CD14-positive monocyte (primary cell): ENCODE data around the gene BRSK2. TPM values are rescaled to one million over a fixed set of nuclear protein-coding genes. Genes with fewer than 3 reads are reported as not detected.

ENCODE experiments used
- DNase-seq, 3 donors: peaks; one replicate each; pipeline ENCODE4 v3.0.0-alpha.2; 2011 to 2022
- H2AFZ ChIP-seq: 2 replicates; pipeline ENCODE4 v1.6.0; 2012; ENCODE audit warnings: mild to moderate bottlenecking, low read depth, low read length, inconsistent platforms; ENCODE audit not compliant: insufficient read depth, poor library complexity, severe bottlenecking
- H3K27ac ChIP-seq, 2 donors: 1 replicate in 1 of 2; 2 replicates in 1 of 2; pipeline ENCODE4 v1.5.1; 2012 to 2013; ENCODE audit warnings: low read length in 2 of 2, control low read depth in 1 of 2, inconsistent platforms in 1 of 2, low read depth in 1 of 2, mild to moderate bottlenecking in 1 of 2
- H3K27me3 ChIP-seq, 2 donors: one replicate each; pipeline versions ENCODE4 v1.6.0 to v1.6.1; 2011 to 2013; ENCODE audit warnings: low read length in 2 of 2; ENCODE audit not compliant: control insufficient read depth in 2 of 2, insufficient read depth in 2 of 2
- H3K36me3 ChIP-seq, 2 donors: replicated peaks in 1 of 2; 1 replicate in 1 of 2; 2 replicates in 1 of 2; pipeline versions ENCODE4 v1.5.1 to v1.6.1; 2012 to 2013; ENCODE audit warnings: low read length in 2 of 2, control low read depth in 1 of 2, inconsistent platforms in 1 of 2, mild to moderate bottlenecking in 1 of 2; ENCODE audit not compliant: insufficient read depth in 2 of 2, control insufficient read depth in 1 of 2
- H3K4me1 ChIP-seq, 2 donors: 1 replicate in 1 of 2; 2 replicates in 1 of 2; pipeline versions ENCODE4 v1.5.1 to v1.6.1; 2012 to 2013; ENCODE audit warnings: low read length in 2 of 2, control low read depth in 1 of 2, inconsistent platforms in 1 of 2, mild to moderate bottlenecking in 1 of 2, moderate library complexity in 1 of 2; ENCODE audit not compliant: insufficient read depth in 2 of 2, control insufficient read depth in 1 of 2
- H3K4me2 ChIP-seq: replicated peaks from 2 replicates; pipeline ENCODE3; 2012; ENCODE audit warnings: low read length, moderate library complexity, mild to moderate bottlenecking; ENCODE audit not compliant: poor library complexity, severe bottlenecking; ENCODE audit errors: extremely low read depth
- H3K4me3 ChIP-seq, 3 experiments: fragments of 200-600 bp in 1 of 3; sonication (generic) in 1 of 3; replicated peaks in 1 of 3; 1 replicate in 2 of 3; 2 replicates in 1 of 3; pipeline ENCODE4 v1.5.1; 2011 to 2013; ENCODE audit warnings: low read length in 3 of 3, mild to moderate bottlenecking in 3 of 3, control low read depth in 2 of 3, low read depth in 2 of 3, inconsistent platforms in 1 of 3, moderate library complexity in 1 of 3
- H3K79me2 ChIP-seq: 2 replicates; pipeline ENCODE4 v1.6.0; 2012; ENCODE audit warnings: mild to moderate bottlenecking, control low read depth, inconsistent platforms, low read length, moderate library complexity; ENCODE audit not compliant: insufficient read depth
- H3K9ac ChIP-seq: 2 replicates; pipeline ENCODE4 v1.6.0; 2017; ENCODE audit warnings: low read length, mild to moderate bottlenecking; ENCODE audit not compliant: insufficient read depth, poor library complexity, severe bottlenecking
- H3K9me3 ChIP-seq, 2 donors: replicated peaks in 1 of 2; 1 replicate in 1 of 2; 2 replicates in 1 of 2; pipeline versions ENCODE4 v1.5.1 to v1.6.1; 2012 to 2013; ENCODE audit warnings: low read length in 2 of 2, control low read depth in 1 of 2; ENCODE audit not compliant: control insufficient read depth in 1 of 2, insufficient read depth in 1 of 2
- H4K20me1 ChIP-seq: 2 replicates; pipeline ENCODE4 v1.6.0; 2012; ENCODE audit warnings: mild to moderate bottlenecking, low read length, control low read depth, moderate library complexity; ENCODE audit not compliant: insufficient read depth
- H3K27ac Mint-ChIP-seq, 7 donors: one replicate each; pipeline ENCODE4 v1.8.0; 2020; ENCODE audit warnings: mild to moderate bottlenecking in 7 of 7, mixed read lengths in 7 of 7, moderate library complexity in 6 of 7, inconsistent platforms in 2 of 7
- H3K27me3 Mint-ChIP-seq, 3 donors: one replicate each; pipeline ENCODE4 v1.8.0; 2021 to 2022; ENCODE audit warnings: low read depth in 3 of 3, mild to moderate bottlenecking in 3 of 3, mixed read lengths in 3 of 3, moderate library complexity in 3 of 3, inconsistent platforms in 1 of 3
- H3K36me3 Mint-ChIP-seq, 2 donors: one replicate each; pipeline ENCODE4 v1.8.0; 2020; ENCODE audit warnings: mixed read lengths in 2 of 2, inconsistent platforms in 1 of 2, mild to moderate bottlenecking in 1 of 2
- H3K4me1 Mint-ChIP-seq: one replicate; pipeline ENCODE4 v1.8.0; 2020; ENCODE audit warnings: mild to moderate bottlenecking, mixed read lengths
- H3K4me3 Mint-ChIP-seq, 2 donors: one replicate each; pipeline ENCODE4 v1.8.0; 2020; ENCODE audit warnings: mild to moderate bottlenecking in 2 of 2, mixed read lengths in 2 of 2, moderate library complexity in 1 of 2
- H3K9me3 Mint-ChIP-seq, 7 donors: one replicate each; pipeline ENCODE4 v1.8.0; 2020 to 2022; ENCODE audit warnings: mixed read lengths in 7 of 7, mild to moderate bottlenecking in 6 of 7, moderate library complexity in 6 of 7, inconsistent platforms in 2 of 7
- whole genome bisulfite sequencing: methylation state at CpG from one replicate; pipeline ENCODE4 v1.1.5; 2013; ENCODE audit warnings: missing lambda C conversion rate; ENCODE audit not compliant: insufficient coverage; 5-methylcytosine and 5-hydroxymethylcytosine counted together
- intact Hi-C, 2 donors: fragments of 100-400 bp; cut with micrococcal nuclease; formaldehyde crosslinking; loops; one replicate each; pipeline versions ENCODE4 v1.15.0 to v1.15.1; 2023
- polyA plus RNA-seq, 3 donors: library from polyadenylated mRNA; depleted of rRNA in 1 of 3; unstranded in 2 of 3; stranded (reverse) in 1 of 3; fragments of 300-500 nt in 2 of 3; fragments of >200 nt in 1 of 3; fragmentation: Illumina TruSeq in 2 of 3; gene quantifications; 1 replicate in 2 of 3; 2 replicates in 1 of 3; pipeline ENCODE4 v1.2.3, GENCODE V29; 2012 to 2021
- TF ChIP-seq, protein P1 (sequence below): fragments of 200-600 bp; IDR thresholded peaks from one replicate; pipeline ENCODE4 v1.8.0; 2022; ENCODE audit warnings: antibody characterized with exemption, mild to moderate bottlenecking

BRSK2 gene
- polyA plus RNA-seq, 3 donors, result 0.13 TPM; not detected in 2

DNA sequence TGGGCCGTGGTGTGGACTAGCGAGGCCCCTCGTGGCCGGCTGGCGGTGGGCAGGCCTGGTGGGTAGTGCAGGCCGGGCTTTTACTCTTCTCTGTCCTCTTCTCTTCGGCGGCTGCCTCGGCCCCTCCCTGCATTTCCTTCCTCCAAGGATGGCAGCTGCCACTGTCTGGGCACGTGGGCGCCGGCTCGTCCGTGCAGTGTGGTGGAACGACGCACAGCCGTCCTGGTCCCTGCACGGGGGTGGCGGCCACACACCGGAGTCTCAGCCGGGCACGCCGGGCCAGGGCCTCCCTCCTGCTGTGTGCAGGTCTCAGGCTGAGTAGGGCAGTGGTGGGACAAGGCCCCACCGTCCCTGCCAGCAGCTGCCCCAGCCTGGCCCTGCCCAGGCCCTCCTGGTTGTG is 59.1 kb downstream of the BRSK2 start:
- Histone ChIP-seq H2AFZ (no peak overlapping the region), H3K79me2 (no peaks in the 10 kb centered on the region), H4K20me1 (no peaks in the 10 kb centered on the region), H3K4me3 (no peak overlapping the region), H3K27me3 (no peaks in the 10 kb centered on the region), H3K4me2 (no peak overlapping the region), H3K36me3 (no peaks in the 10 kb centered on the region), H3K9ac (no peak overlapping the region), H3K27ac (no peak overlapping the region), H3K9me3 (no peaks in the 10 kb centered on the region), H3K4me1 (no peaks in the 10 kb centered on the region)
- 48% methylated on average over 20 of the region's 24 CpGs for WGBS
- Mint-ChIP-seq H3K4me1 (no peaks in the 10 kb centered on the region), H3K27me3 (peaks cover 0 to 8% (median 4%) of the 10 kb centered on the region in 3 donors), H3K27ac (no peak overlapping the region), H3K9me3 (no peaks in the 10 kb centered on the region), H3K4me3 (no peak overlapping the region), H3K36me3 (no peaks in the 10 kb centered on the region)
- intact Hi-C loops, result no loop called here
- TF ChIP-seq, protein P1, sequence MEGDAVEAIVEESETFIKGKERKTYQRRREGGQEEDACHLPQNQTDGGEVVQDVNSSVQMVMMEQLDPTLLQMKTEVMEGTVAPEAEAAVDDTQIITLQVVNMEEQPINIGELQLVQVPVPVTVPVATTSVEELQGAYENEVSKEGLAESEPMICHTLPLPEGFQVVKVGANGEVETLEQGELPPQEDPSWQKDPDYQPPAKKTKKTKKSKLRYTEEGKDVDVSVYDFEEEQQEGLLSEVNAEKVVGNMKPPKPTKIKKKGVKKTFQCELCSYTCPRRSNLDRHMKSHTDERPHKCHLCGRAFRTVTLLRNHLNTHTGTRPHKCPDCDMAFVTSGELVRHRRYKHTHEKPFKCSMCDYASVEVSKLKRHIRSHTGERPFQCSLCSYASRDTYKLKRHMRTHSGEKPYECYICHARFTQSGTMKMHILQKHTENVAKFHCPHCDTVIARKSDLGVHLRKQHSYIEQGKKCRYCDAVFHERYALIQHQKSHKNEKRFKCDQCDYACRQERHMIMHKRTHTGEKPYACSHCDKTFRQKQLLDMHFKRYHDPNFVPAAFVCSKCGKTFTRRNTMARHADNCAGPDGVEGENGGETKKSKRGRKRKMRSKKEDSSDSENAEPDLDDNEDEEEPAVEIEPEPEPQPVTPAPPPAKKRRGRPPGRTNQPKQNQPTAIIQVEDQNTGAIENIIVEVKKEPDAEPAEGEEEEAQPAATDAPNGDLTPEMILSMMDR, result no peak
- no peak for DNase-seq

DNA sequence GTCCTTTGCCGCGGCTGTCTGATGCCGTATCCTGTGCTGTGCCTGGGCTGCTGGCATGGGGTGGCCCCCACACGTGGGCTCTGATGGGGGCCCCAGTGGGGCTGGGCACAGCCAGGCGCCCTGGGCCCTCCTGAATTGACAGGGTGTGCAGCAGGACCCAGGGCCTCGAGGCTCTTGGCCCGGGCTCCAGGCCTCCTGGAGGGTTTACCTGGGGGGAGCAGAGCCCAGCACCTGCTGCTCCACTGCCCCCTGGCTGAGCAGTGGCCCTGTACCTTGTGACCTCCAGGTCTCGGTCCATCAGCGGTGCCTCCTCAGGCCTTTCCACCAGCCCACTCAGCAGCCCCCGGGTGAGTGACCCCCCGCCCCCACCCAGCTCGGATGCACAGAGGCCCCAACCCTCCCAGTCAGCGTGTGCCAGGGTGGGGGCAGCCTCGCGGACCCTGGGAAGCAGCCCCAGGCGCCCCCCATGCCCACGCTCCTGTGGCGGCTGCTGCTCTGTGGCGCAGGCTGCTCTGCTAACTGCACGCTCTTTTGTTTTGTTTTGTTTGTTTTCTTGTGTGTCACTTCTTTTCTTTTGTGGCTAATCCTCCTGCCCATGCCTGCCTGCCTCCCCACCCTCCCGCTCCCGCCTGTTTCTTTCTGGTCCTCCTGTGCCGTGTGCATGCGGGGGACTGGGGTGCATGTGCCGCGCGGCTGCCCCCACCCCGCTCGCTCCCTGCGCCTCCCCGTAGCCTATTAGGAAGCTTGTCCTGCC is 59.9 kb downstream of the BRSK2 start:
- H3K4me1 Mint-ChIP-seq, result no peaks in the 10 kb centered on the region
- no peak overlapping the region for H3K27ac ChIP-seq
- no peaks in the 10 kb centered on the region for H3K4me1 ChIP-seq
- H3K27me3 ChIP-seq, result no peaks in the 10 kb centered on the region
- H3K9ac ChIP-seq, result no peak overlapping the region
- H4K20me1 ChIP-seq, result no peaks in the 10 kb centered on the region
- H3K9me3 ChIP-seq, result no peaks in the 10 kb centered on the region
- no peak overlapping the region for H2AFZ ChIP-seq
- TF ChIP-seq, protein P1, result no peak
- WGBS, result 85% methylated on average over 23 of the region's 31 CpGs
- H3K4me3 Mint-ChIP-seq, result no peak overlapping the region
- H3K4me3 ChIP-seq, result no peak overlapping the region
- intact Hi-C loops, result no loop called here
- H3K4me2 ChIP-seq, result no peak overlapping the region
- no peaks in the 10 kb centered on the region for H3K79me2 ChIP-seq
- H3K36me3 ChIP-seq, result no peaks in the 10 kb centered on the region
- H3K27ac Mint-ChIP-seq, result no peak overlapping the region
- no peaks in the 10 kb centered on the region for H3K36me3 Mint-ChIP-seq
- H3K27me3 Mint-ChIP-seq, result peaks cover 2 to 8% (median 6%) of the 10 kb centered on the region in 3 donors
- DNase-seq, result no peak
- H3K9me3 Mint-ChIP-seq, result no peaks in the 10 kb centered on the region
